K562 (cell line): ENCODE data around the gene KRT77.

Source experiments
- CREB1 ChIP-seq, 2 experiments: sonication (generic) in 1 of 2; formaldehyde crosslinking in 1 of 2; IDR thresholded peaks; 2 replicates each; pipeline versions ENCODE4 v1.6.1 to v1.8.0; 2012 to 2022; ENCODE audit warnings: inconsistent platforms in 1 of 2, mild to moderate bottlenecking in 1 of 2, missing genetic modification reagents in 1 of 2, moderate library complexity in 1 of 2
- ESRRA ChIP-seq: fragments of 450-650 bp; IDR thresholded peaks from 2 replicates; pipeline ENCODE4 v1.6.1; 2014; ENCODE audit warnings: low read depth, mild to moderate bottlenecking, moderate library complexity, borderline replicate concordance
- HIVEP1 ChIP-seq: fragments of 250-450 bp; sonication (Bioruptor Pico); IDR thresholded peaks from 2 replicates; pipeline ENCODE4 v1.4.0; 2020; ENCODE audit warnings: mild to moderate bottlenecking
- HNRNPK ChIP-seq: fragments of 200-400 bp; formaldehyde crosslinking; IDR thresholded peaks from one replicate; pipeline ENCODE4 v1.6.1; 2018; ENCODE audit warnings: mild to moderate bottlenecking, low read depth, low read length; ENCODE audit not compliant: poor library complexity, severe bottlenecking
- POLR2A ChIP-seq: fragments of 450-650 bp; conservative IDR thresholded peaks from 2 replicates; pipeline ENCODE4 v1.6.1; 2016
- POLR2AphosphoS5 ChIP-seq: IDR thresholded peaks from 2 replicates; pipeline ENCODE4 v1.6.1; 2011; ENCODE audit warnings: mild to moderate bottlenecking, low read depth, low read length, moderate library complexity; ENCODE audit not compliant: control insufficient read depth, insufficient read depth
- RFX5 ChIP-seq: IDR thresholded peaks from 2 replicates; pipeline ENCODE4 v1.6.1; 2011; ENCODE audit warnings: low read depth, mild to moderate bottlenecking, improper control_type of control experiment, low read length
- TEAD1 ChIP-seq, 2 experiments: fragments of 450-650 bp in 1 of 2; sonication (generic) in 1 of 2; formaldehyde crosslinking; IDR thresholded peaks; 2 replicates each; pipeline versions ENCODE4 v1.4.0 to v1.8.0; 2020 to 2022; ENCODE audit warnings: mild to moderate bottlenecking in 2 of 2, missing genetic modification reagents in 1 of 2
- TF ChIP-seq, protein P1 (sequence below), 3 experiments: IDR thresholded peaks in 2 of 3; conservative IDR thresholded peaks in 1 of 3; 2 replicates each; pipeline ENCODE4 v1.5.1; 2011 to 2012; ENCODE audit warnings: low read length in 3 of 3, mild to moderate bottlenecking in 3 of 3, control low read depth in 2 of 3, improper control_type of control experiment in 1 of 3, inconsistent platforms in 1 of 3, low read depth in 1 of 3, mixed read lengths in 1 of 3, moderate library complexity in 1 of 3; ENCODE audit not compliant: insufficient read depth in 2 of 3
- TF ChIP-seq, protein P2 (sequence below): fragments of 250-450 bp; sonication (Bioruptor Pico); IDR thresholded peaks from 2 replicates; pipeline ENCODE4 v1.5.0; 2021
- TF ChIP-seq, protein P3 (sequence below), 2 experiments: fragments of 450-650 bp in 1 of 2; sonication (generic) in 1 of 2; formaldehyde crosslinking in 1 of 2; IDR thresholded peaks in 1 of 2; conservative IDR thresholded peaks in 1 of 2; 2 replicates each; pipeline versions ENCODE4 v1.6.1 to v1.8.1; 2016 to 2023; ENCODE audit warnings: mild to moderate bottlenecking in 2 of 2, moderate library complexity in 2 of 2, inconsistent platforms in 1 of 2, missing genetic modification reagents in 1 of 2

DNA sequence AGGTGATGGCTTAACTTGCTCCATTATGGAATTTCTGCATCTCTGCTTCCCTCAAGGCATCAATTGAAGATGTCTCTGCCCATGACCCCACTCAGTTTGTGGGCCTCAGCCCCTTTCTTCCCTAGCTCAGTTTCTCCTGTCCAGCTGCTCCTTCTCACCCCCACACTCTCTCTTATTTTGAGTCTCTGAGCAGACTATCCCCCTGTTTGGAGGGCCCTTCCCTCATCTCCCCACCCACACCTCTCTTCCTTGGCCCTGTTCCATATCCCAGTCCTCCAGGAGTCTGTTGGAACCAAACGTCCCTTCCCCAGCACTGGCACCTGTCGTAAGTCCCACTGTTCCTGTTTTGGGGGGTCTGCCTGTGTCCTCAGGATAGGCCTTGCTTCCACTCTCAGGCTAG lies 14.8 kb downstream of the KRT77 start:
- TF ChIP-seq POLR2A (no peak), ESRRA (no peak), RFX5 (no peak), TEAD1 (CRISPR knock-in tag; IDR thresholded peaks at IDR 0.05) (no peak), HIVEP1 (CRISPR knock-in tag) (no peak), HNRNPK (no peak), POLR2AphosphoS5 (no peak), CREB1 (IDR thresholded peaks at IDR 0.05) (no peak), CREB1 (CRISPR knock-in tag; IDR thresholded peaks at IDR 0.05) (no peak)
- TF ChIP-seq, protein P1, sequence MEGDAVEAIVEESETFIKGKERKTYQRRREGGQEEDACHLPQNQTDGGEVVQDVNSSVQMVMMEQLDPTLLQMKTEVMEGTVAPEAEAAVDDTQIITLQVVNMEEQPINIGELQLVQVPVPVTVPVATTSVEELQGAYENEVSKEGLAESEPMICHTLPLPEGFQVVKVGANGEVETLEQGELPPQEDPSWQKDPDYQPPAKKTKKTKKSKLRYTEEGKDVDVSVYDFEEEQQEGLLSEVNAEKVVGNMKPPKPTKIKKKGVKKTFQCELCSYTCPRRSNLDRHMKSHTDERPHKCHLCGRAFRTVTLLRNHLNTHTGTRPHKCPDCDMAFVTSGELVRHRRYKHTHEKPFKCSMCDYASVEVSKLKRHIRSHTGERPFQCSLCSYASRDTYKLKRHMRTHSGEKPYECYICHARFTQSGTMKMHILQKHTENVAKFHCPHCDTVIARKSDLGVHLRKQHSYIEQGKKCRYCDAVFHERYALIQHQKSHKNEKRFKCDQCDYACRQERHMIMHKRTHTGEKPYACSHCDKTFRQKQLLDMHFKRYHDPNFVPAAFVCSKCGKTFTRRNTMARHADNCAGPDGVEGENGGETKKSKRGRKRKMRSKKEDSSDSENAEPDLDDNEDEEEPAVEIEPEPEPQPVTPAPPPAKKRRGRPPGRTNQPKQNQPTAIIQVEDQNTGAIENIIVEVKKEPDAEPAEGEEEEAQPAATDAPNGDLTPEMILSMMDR (IDR thresholded peaks at IDR 0.05 in 2 of 3, conservative IDR thresholded peaks at IDR 0.05 in 1 of 3; ENCODE audit: insufficient read depth in 2 of 3, low read depth in 1 of 3, low read length in 3 of 3), result no peak
- TF ChIP-seq, protein P2, sequence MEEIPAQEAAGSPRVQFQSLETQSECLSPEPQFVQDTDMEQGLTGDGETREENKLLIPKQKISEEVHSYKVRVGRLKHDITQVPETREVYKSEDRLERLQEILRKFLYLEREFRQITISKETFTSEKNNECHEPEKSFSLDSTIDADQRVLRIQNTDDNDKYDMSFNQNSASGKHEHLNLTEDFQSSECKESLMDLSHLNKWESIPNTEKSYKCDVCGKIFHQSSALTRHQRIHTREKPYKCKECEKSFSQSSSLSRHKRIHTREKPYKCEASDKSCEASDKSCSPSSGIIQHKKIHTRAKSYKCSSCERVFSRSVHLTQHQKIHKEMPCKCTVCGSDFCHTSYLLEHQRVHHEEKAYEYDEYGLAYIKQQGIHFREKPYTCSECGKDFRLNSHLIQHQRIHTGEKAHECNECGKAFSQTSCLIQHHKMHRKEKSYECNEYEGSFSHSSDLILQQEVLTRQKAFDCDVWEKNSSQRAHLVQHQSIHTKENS, result no peak
- TF ChIP-seq, protein P3, sequence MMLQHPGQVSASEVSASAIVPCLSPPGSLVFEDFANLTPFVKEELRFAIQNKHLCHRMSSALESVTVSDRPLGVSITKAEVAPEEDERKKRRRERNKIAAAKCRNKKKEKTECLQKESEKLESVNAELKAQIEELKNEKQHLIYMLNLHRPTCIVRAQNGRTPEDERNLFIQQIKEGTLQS (IDR thresholded peaks at IDR 0.05), result no peak
- TF ChIP-seq, protein P3 (CRISPR knock-in tag; conservative IDR thresholded peaks at IDR 0.05), result no peak
